HEK293 (cell line): ENCODE measurements around the gene SH3BGR.

Source experiments
- CTCF ChIA-PET: fragments of 350-600 bp; formaldehyde crosslinking; extraction: SDS; loops from one replicate; lab custom pipeline; 2021; ENCODE audit warnings: antibody characterized with exemption; lab: Yijun Ruan, JAX
- POLR2A ChIA-PET: fragments of 300-600 bp; formaldehyde crosslinking; extraction: SDS; loops from one replicate; lab custom pipeline; 2020; ENCODE audit warnings: antibody characterized with exemption, inconsistent platforms; lab: Yijun Ruan, JAX
- H3K27ac ChIP-seq: fragments of 200-500 bp; sonication (Bioruptor generic); 2 replicates; pipeline ENCODE4 v1.5.1; 2014; ENCODE audit warnings: low read depth, low read length, control low read depth, inconsistent platforms; ENCODE audit errors: extremely low read depth
- H3K36me3 ChIP-seq, 2 experiments: fragments of 200-500 bp in 1 of 2; sonication (Bioruptor generic) in 1 of 2; 1 replicate in 1 of 2; 2 replicates in 1 of 2; pipeline ENCODE4 v1.5.1; 2014 to 2017; ENCODE audit warnings: inconsistent platforms in 2 of 2, low read length in 2 of 2; ENCODE audit not compliant: control insufficient read depth in 2 of 2, insufficient read depth in 1 of 2
- H3K4me1 ChIP-seq: fragments of 200-500 bp; sonication (Bioruptor generic); 2 replicates; pipeline ENCODE4 v1.5.1; 2014; ENCODE audit warnings: mild to moderate bottlenecking, low read length, inconsistent platforms; ENCODE audit not compliant: control insufficient read depth, insufficient read depth
- H3K4me3 ChIP-seq: 2 replicates; pipeline ENCODE4 v1.5.1; 2011; ENCODE audit warnings: low read depth, mild to moderate bottlenecking, control low read depth, low read length, moderate library complexity
- H3K9me3 ChIP-seq: fragments of 200-500 bp; sonication (Bioruptor generic); 2 replicates; pipeline ENCODE4 v1.5.1; 2014; ENCODE audit warnings: low read depth, low read length, inconsistent platforms; ENCODE audit not compliant: control insufficient read depth, insufficient read depth
- IKZF3 ChIP-seq: fragments of 450-650 bp; IDR thresholded peaks from 2 replicates; pipeline ENCODE4 v1.5.0; 2018; ENCODE audit warnings: missing biosample characterization, mild to moderate bottlenecking, missing genetic modification characterization, moderate library complexity
- KLF16 ChIP-seq: fragments of 450-650 bp; formaldehyde crosslinking; IDR thresholded peaks from 2 replicates; pipeline ENCODE4 v1.5.1; 2017; ENCODE audit warnings: missing biosample characterization, missing genetic modification characterization
- MZF1 ChIP-seq: fragments of 450-650 bp; formaldehyde crosslinking; IDR thresholded peaks from 2 replicates; pipeline ENCODE4 v1.5.1; 2017; ENCODE audit warnings: missing biosample characterization, missing genetic modification characterization, borderline replicate concordance
- PRDM1 ChIP-seq: fragments of 450-650 bp; formaldehyde crosslinking; IDR thresholded peaks from 2 replicates; pipeline ENCODE4; 2016; ENCODE audit warnings: missing biosample characterization, missing genetic modification characterization
- SALL2 ChIP-seq: fragments of 450-650 bp; formaldehyde crosslinking; IDR thresholded peaks from 2 replicates; pipeline ENCODE4 v1.5.0; 2017; ENCODE audit warnings: missing biosample characterization, mild to moderate bottlenecking, missing genetic modification characterization, borderline replicate concordance
- SP3 ChIP-seq: fragments of 450-650 bp; formaldehyde crosslinking; IDR thresholded peaks from 2 replicates; pipeline ENCODE4 v1.5.1; 2016; ENCODE audit warnings: missing biosample characterization, missing genetic modification characterization
- ZBTB20 ChIP-seq: fragments of 450-650 bp; formaldehyde crosslinking; IDR thresholded peaks from 2 replicates; pipeline ENCODE4 v1.5.1; 2016; ENCODE audit warnings: missing biosample characterization, missing genetic modification characterization
- ZFP37 ChIP-seq: fragments of 450-650 bp; formaldehyde crosslinking; IDR thresholded peaks from 2 replicates; pipeline ENCODE4 v1.5.1; 2016; ENCODE audit warnings: missing biosample characterization, missing genetic modification characterization
- ZNF133 ChIP-seq: fragments of 450-650 bp; formaldehyde crosslinking; IDR thresholded peaks from 2 replicates; pipeline ENCODE4 v1.5.1; 2016; ENCODE audit warnings: missing biosample characterization, missing genetic modification characterization
- ZNF274 ChIP-seq, 2 experiments: fragments of 200-500 bp in 1 of 2; fragments of 450-650 bp in 1 of 2; sonication (Bioruptor generic) in 1 of 2; formaldehyde crosslinking in 1 of 2; IDR thresholded peaks; 2 replicates each; pipeline versions ENCODE4 v1.5.1 to v1.6.1; 2014 to 2016; ENCODE audit warnings: borderline replicate concordance in 1 of 2, inconsistent platforms in 1 of 2, low read length in 1 of 2, missing biosample characterization in 1 of 2, missing genetic modification characterization in 1 of 2
- ZNF280C ChIP-seq: fragments of 450-650 bp; formaldehyde crosslinking; IDR thresholded peaks from 2 replicates; pipeline ENCODE4 v1.5.1; 2016; ENCODE audit warnings: missing biosample characterization, missing genetic modification characterization
- ZNF335 ChIP-seq: fragments of 450-650 bp; formaldehyde crosslinking; conservative IDR thresholded peaks from 2 replicates; pipeline ENCODE4 v1.5.1; 2016; ENCODE audit warnings: missing biosample characterization, missing genetic modification characterization
- ZNF426 ChIP-seq: fragments of 450-650 bp; formaldehyde crosslinking; IDR thresholded peaks from 2 replicates; pipeline ENCODE4 v1.5.1; 2017; ENCODE audit warnings: missing biosample characterization, missing genetic modification characterization, mild to moderate bottlenecking, inconsistent platforms, moderate library complexity
- ZNF514 ChIP-seq: fragments of 450-650 bp; formaldehyde crosslinking; IDR thresholded peaks from 2 replicates; pipeline ENCODE4 v1.5.1; 2016; ENCODE audit warnings: missing biosample characterization, missing genetic modification characterization
- ZNF529 ChIP-seq: fragments of 450-650 bp; formaldehyde crosslinking; IDR thresholded peaks from 2 replicates; pipeline ENCODE4 v1.5.1; 2017; ENCODE audit warnings: missing genetic modification characterization, missing biosample characterization; ENCODE audit not compliant: insufficient replicate concordance
- ZNF530 ChIP-seq: fragments of 450-650 bp; formaldehyde crosslinking; IDR thresholded peaks from 2 replicates; pipeline ENCODE4 v1.5.1; 2016; ENCODE audit warnings: low read depth, missing biosample characterization, missing genetic modification characterization
- ZNF558 ChIP-seq: fragments of 450-650 bp; formaldehyde crosslinking; IDR thresholded peaks from 2 replicates; pipeline ENCODE4 v1.5.1; 2016; ENCODE audit warnings: missing biosample characterization, missing genetic modification characterization
- ZNF585B ChIP-seq: fragments of 450-650 bp; formaldehyde crosslinking; IDR thresholded peaks from 2 replicates; pipeline ENCODE4 v1.5.1; 2016; ENCODE audit warnings: missing biosample characterization, missing genetic modification characterization
- ZNF596 ChIP-seq: fragments of 450-650 bp; IDR thresholded peaks from 2 replicates; pipeline ENCODE4 v1.5.0; 2018; ENCODE audit warnings: missing biosample characterization, mild to moderate bottlenecking, missing genetic modification characterization, moderate library complexity
- ZNF600 ChIP-seq: fragments of 450-650 bp; formaldehyde crosslinking; IDR thresholded peaks from 2 replicates; pipeline ENCODE4 v1.5.1; 2016; ENCODE audit warnings: missing biosample characterization, missing genetic modification characterization
- ZNF621 ChIP-seq: fragments of 450-650 bp; formaldehyde crosslinking; IDR thresholded peaks from 2 replicates; pipeline ENCODE4 v1.5.1; 2017; ENCODE audit warnings: missing biosample characterization, missing genetic modification characterization
- ZNF658 ChIP-seq: fragments of 450-650 bp; formaldehyde crosslinking; IDR thresholded peaks from 2 replicates; pipeline ENCODE4; 2016; ENCODE audit warnings: missing biosample characterization, missing genetic modification characterization
- ZNF677 ChIP-seq: fragments of 450-650 bp; IDR thresholded peaks from 2 replicates; pipeline ENCODE4 v1.5.0; 2018; ENCODE audit warnings: missing biosample characterization, mild to moderate bottlenecking, missing genetic modification characterization, moderate library complexity
- ZNF707 ChIP-seq: fragments of 450-650 bp; formaldehyde crosslinking; IDR thresholded peaks from 2 replicates; pipeline ENCODE4 v1.5.1; 2016; ENCODE audit warnings: missing biosample characterization, missing genetic modification characterization
- ZNF747 ChIP-seq: fragments of 450-650 bp; formaldehyde crosslinking; IDR thresholded peaks from 2 replicates; pipeline ENCODE4 v1.5.1; 2016; ENCODE audit warnings: missing biosample characterization, missing genetic modification characterization
- TF ChIP-seq, protein P1 (sequence below): sonication (generic); formaldehyde crosslinking; IDR thresholded peaks from 2 replicates; pipeline ENCODE4 v1.8.1; 2022; ENCODE audit warnings: mild to moderate bottlenecking, moderate library complexity, missing genetic modification reagents
- TF ChIP-seq, protein P2 (sequence below): fragments of 450-650 bp; formaldehyde crosslinking; IDR thresholded peaks from 2 replicates; pipeline ENCODE4 v1.5.1; 2016; ENCODE audit warnings: missing biosample characterization, missing genetic modification characterization
- TF ChIP-seq, protein P3 (sequence below): fragments of 450-650 bp; formaldehyde crosslinking; IDR thresholded peaks from 2 replicates; pipeline ENCODE4 v1.5.1; 2016; ENCODE audit warnings: missing biosample characterization, missing genetic modification characterization
- TF ChIP-seq, protein P4 (sequence below): fragments of 450-650 bp; formaldehyde crosslinking; IDR thresholded peaks from 2 replicates; pipeline ENCODE4 v1.5.1; 2016; ENCODE audit warnings: missing biosample characterization, missing genetic modification characterization

The SH3BGR gene

DNA sequence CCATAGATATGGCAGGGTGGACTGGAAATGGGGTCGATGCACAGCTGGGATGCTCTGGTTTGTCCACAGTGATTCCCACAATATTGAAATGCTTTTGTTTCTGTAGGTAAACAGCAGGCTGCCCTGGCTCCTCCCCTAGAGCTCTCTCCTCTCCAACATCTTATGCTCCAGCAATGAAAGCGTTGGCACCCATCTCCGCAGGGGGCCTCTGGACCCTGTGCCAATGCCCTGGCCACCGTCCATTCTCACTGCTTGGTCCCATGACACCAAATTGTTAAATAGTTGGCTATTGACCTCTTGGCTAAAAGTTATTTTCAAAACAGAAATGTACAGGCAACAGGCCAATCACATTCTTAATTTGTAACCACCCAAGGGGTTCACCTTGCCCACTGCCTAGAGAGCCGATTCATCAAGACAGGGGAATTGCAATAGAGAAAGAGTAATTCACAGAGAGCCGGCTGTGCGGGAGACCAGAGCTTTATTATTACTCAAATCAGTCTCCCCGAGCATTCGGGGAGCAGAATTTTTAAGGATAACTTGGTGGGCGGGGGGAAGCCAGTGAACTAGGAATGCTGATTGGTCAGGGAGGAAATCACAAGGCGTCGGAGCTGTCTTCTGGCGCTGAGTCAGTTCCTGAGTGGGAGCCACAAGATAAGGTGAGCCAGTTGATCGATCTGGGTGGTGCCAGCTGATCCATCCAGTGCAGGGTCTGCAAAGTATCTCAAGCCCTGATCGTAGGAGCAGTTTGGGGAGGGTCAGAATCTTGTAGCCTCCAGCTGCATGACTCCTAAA is 84.1 kb downstream of the SH3BGR start (continued):
- TF ChIP-seq ZNF133 (no peak), ZNF529 (tag by site-specific recombination) (no peak)
- TF ChIP-seq, all 188 proteins: peak for 0

DNA sequence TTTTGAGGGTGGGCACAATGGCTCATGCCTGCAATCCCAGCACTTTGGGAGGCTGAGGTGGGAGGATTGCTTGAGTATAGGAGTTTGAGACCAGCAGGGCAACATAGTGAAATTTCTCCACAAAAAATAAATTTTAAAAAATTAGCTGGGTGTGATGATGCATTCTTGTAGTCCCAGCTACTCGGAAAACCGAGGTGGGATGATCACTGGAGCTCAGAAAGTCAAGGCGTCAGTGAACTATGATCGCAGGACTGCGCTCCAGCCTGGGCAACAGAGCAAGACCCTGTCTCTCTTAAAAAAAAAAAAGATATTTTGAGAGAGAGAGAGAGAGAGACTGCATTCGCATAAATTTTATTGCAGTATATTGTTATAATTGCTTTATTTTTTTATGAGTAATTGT is 85.1 kb downstream of the SH3BGR start:
- no peaks in the 10 kb centered on the region for H3K9me3 ChIP-seq

DNA sequence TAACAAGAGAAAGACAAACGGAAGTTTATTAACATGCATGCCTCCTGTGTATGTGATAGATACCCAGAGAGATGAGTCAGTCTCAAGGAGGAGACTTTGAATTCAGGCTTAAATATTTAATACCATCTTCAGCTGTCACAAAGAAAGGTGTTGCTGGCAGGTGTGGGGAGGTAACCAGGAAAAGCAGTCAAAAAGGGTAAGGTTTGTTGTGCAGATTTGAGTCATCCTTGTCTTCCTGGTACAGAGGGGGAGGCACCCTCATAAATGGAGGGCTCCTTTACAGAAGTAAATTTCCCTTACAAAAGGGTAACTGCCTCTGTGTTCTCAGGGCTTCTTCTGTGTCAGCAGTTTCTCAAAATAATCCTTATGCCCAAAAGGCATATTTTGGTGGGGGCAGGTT is 85.8 kb downstream of the SH3BGR start:
- ChIA-PET POLR2A (no interaction called here), CTCF (no interaction called here)
- no peaks in the 10 kb centered on the region for H3K4me1 ChIP-seq
- H3K4me3 ChIP-seq: no peak overlapping the region
- H3K36me3 ChIP-seq: no peaks in the 10 kb centered on the region
- H3K9me3 ChIP-seq: no peaks in the 10 kb centered on the region
- H3K27ac ChIP-seq: no peak overlapping the region
- TF ChIP-seq SALL2 (tag by site-specific recombination): no peak
- no peak for TF ChIP-seq ZNF677 (tag by site-specific recombination)
- TF ChIP-seq SP3: no peak
- TF ChIP-seq ZNF335 (tag by site-specific recombination): no peak
- no peak for TF ChIP-seq ZNF600 (tag by site-specific recombination)
- TF ChIP-seq KLF16 (tag by site-specific recombination): no peak
- TF ChIP-seq, protein P1, sequence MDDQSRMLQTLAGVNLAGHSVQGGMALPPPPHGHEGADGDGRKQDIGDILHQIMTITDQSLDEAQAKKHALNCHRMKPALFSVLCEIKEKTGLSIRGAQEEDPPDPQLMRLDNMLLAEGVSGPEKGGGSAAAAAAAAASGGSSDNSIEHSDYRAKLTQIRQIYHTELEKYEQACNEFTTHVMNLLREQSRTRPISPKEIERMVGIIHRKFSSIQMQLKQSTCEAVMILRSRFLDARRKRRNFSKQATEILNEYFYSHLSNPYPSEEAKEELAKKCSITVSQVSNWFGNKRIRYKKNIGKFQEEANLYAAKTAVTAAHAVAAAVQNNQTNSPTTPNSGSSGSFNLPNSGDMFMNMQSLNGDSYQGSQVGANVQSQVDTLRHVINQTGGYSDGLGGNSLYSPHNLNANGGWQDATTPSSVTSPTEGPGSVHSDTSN: no peak
- TF ChIP-seq, protein P2, sequence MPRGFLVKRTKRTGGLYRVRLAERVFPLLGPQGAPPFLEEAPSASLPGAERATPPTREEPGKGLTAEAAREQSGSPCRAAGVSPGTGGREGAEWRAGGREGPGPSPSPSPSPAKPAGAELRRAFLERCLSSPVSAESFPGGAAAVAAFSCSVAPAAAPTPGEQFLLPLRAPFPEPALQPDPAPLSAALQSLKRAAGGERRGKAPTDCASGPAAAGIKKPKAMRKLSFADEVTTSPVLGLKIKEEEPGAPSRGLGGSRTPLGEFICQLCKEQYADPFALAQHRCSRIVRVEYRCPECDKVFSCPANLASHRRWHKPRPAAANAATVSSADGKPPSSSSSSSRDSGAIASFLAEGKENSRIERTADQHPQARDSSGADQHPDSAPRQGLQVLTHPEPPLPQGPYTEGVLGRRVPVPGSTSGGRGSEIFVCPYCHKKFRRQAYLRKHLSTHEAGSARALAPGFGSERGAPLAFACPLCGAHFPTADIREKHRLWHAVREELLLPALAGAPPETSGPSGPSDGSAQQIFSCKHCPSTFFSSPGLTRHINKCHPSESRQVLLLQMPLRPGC (tag by site-specific recombination): no peak
- TF ChIP-seq PRDM1 (tag by site-specific recombination): no peak
- TF ChIP-seq, protein P3, sequence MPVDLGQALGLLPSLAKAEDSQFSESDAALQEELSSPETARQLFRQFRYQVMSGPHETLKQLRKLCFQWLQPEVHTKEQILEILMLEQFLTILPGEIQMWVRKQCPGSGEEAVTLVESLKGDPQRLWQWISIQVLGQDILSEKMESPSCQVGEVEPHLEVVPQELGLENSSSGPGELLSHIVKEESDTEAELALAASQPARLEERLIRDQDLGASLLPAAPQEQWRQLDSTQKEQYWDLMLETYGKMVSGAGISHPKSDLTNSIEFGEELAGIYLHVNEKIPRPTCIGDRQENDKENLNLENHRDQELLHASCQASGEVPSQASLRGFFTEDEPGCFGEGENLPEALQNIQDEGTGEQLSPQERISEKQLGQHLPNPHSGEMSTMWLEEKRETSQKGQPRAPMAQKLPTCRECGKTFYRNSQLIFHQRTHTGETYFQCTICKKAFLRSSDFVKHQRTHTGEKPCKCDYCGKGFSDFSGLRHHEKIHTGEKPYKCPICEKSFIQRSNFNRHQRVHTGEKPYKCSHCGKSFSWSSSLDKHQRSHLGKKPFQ: no peak

More for the DNA sequence above, 85.1 kb downstream of the SH3BGR start:
- POLR2A ChIA-PET: no interaction called here
- Histone ChIP-seq H3K36me3 (no peaks in the 10 kb centered on the region), H3K27ac (no peak overlapping the region), H3K4me1 (no peaks in the 10 kb centered on the region), H3K4me3 (no peak overlapping the region)
- CTCF ChIA-PET: no interaction called here
- TF ChIP-seq ZNF585B (tag by site-specific recombination) (no peak), ZNF621 (no peak), ZNF280C (no peak), ZBTB20 (no peak), ZNF274 (IDR thresholded peaks at IDR 0.05; ENCODE audit: low read length) (no peak), ZNF274 (tag by site-specific recombination; IDR thresholded peaks at IDR 0.05; ENCODE audit: borderline replicate concordance) (no peak), ZFP37 (no peak), IKZF3 (tag by site-specific recombination) (no peak), ZNF558 (no peak), ZNF426 (tag by site-specific recombination) (no peak), ZNF596 (tag by site-specific recombination) (no peak), ZNF530 (tag by site-specific recombination) (no peak), MZF1 (tag by site-specific recombination) (no peak), ZNF514 (tag by site-specific recombination) (no peak), ZNF658 (no peak), KLF16 (tag by site-specific recombination) (no peak), ZNF707 (no peak), ZNF747 (tag by site-specific recombination) (no peak)
- TF ChIP-seq, protein P4, sequence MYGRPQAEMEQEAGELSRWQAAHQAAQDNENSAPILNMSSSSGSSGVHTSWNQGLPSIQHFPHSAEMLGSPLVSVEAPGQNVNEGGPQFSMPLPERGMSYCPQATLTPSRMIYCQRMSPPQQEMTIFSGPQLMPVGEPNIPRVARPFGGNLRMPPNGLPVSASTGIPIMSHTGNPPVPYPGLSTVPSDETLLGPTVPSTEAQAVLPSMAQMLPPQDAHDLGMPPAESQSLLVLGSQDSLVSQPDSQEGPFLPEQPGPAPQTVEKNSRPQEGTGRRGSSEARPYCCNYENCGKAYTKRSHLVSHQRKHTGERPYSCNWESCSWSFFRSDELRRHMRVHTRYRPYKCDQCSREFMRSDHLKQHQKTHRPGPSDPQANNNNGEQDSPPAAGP (tag by site-specific recombination): no peak
- TF ChIP-seq, protein P2 (tag by site-specific recombination): no peak
